Astrocyte (in vitro differentiated cells and primary cell): ENCODE data around the gene C10orf90. TPM values are rescaled to one million over a fixed set of nuclear protein-coding genes. Genes with fewer than 3 reads are reported as not detected.

ENCODE experiments used
- DNase-seq: peaks from one replicate; pipeline ENCODE4 v3.0.0-alpha.2; 2010; ENCODE audit warnings: low read depth
- FAIRE-seq: peaks from 2 replicates; lab custom pipeline; 2011; peaks lifted over from hg19 to GRCh38; lab: Jason Lieb, UNC
- H2AFZ ChIP-seq: 2 replicates; pipeline ENCODE4 v1.6.0; 2012; ENCODE audit warnings: low read depth, low read length, inconsistent platforms
- H3K27ac ChIP-seq: 2 replicates; pipeline ENCODE4 v1.5.1; 2011; ENCODE audit warnings: low read depth, low read length, inconsistent platforms
- H3K27me3 ChIP-seq: 2 replicates; pipeline ENCODE4 v1.6.0; 2011; ENCODE audit warnings: low read length, inconsistent platforms; ENCODE audit not compliant: insufficient read depth
- H3K36me3 ChIP-seq: 2 replicates; pipeline ENCODE4 v1.5.1; 2011; ENCODE audit warnings: low read length, inconsistent platforms; ENCODE audit not compliant: insufficient read depth
- H3K4me1 ChIP-seq: 2 replicates; pipeline ENCODE4 v1.5.1; 2011; ENCODE audit warnings: low read length, inconsistent platforms; ENCODE audit not compliant: insufficient read depth
- H3K4me2 ChIP-seq: 2 replicates; pipeline ENCODE4 v1.6.0; 2012; ENCODE audit warnings: low read length, inconsistent platforms
- H3K4me3 ChIP-seq: 2 replicates; pipeline ENCODE4 v1.5.1; 2011; ENCODE audit warnings: low read depth, mild to moderate bottlenecking, low read length, inconsistent platforms; ENCODE audit not compliant: insufficient read depth
- H3K79me2 ChIP-seq: 2 replicates; pipeline ENCODE4 v1.6.0; 2012; ENCODE audit warnings: mild to moderate bottlenecking, low read length, inconsistent platforms; ENCODE audit not compliant: insufficient read depth
- H3K9ac ChIP-seq: 2 replicates; pipeline ENCODE4 v1.6.0; 2012; ENCODE audit warnings: mild to moderate bottlenecking, low read length, inconsistent platforms
- H3K9me3 ChIP-seq: 2 replicates; pipeline ENCODE4 v1.5.1; 2012; ENCODE audit warnings: low read depth, mild to moderate bottlenecking, low read length, inconsistent platforms; ENCODE audit not compliant: insufficient read depth
- H4K20me1 ChIP-seq: 2 replicates; pipeline ENCODE4 v1.6.0; 2012; ENCODE audit warnings: low read length, inconsistent platforms; ENCODE audit not compliant: insufficient read depth
- H3K27ac Mint-ChIP-seq: one replicate; pipeline ENCODE4 v1.8.0; 2021; ENCODE audit warnings: mild to moderate bottlenecking, mixed read lengths; ENCODE audit not compliant: unreplicated experiment
- H3K27me3 Mint-ChIP-seq: one replicate; pipeline ENCODE4 v1.8.0; 2021; ENCODE audit warnings: low read depth, mixed read lengths; ENCODE audit not compliant: unreplicated experiment
- H3K36me3 Mint-ChIP-seq: one replicate; pipeline ENCODE4 v1.8.0; 2021; ENCODE audit warnings: low read depth, mixed read lengths; ENCODE audit not compliant: unreplicated experiment
- H3K4me1 Mint-ChIP-seq: one replicate; pipeline ENCODE4 v1.8.0; 2021; ENCODE audit warnings: low read depth, mixed read lengths; ENCODE audit not compliant: unreplicated experiment
- H3K4me3 Mint-ChIP-seq: one replicate; pipeline ENCODE4 v1.8.0; 2021; ENCODE audit warnings: mild to moderate bottlenecking, moderate library complexity, mixed read lengths; ENCODE audit not compliant: unreplicated experiment
- H3K9me3 Mint-ChIP-seq: one replicate; pipeline ENCODE4 v1.8.0; 2021; ENCODE audit warnings: mild to moderate bottlenecking, mixed read lengths; ENCODE audit not compliant: unreplicated experiment
- CTCF ChIP-seq: IDR thresholded peaks from 2 replicates; pipeline ENCODE4 v1.5.1; 2011; ENCODE audit warnings: low read depth, mild to moderate bottlenecking, inconsistent platforms, low read length, moderate library complexity; ENCODE audit not compliant: insufficient read depth
- EZH2 ChIP-seq: IDR thresholded peaks from 2 replicates; pipeline ENCODE4 v1.6.1; 2012; ENCODE audit warnings: mild to moderate bottlenecking, low read length, inconsistent platforms; ENCODE audit not compliant: insufficient read depth
- total RNA-seq: library from RNA; stranded (reverse); gene quantifications from 2 replicates; pipeline ENCODE4 v1.2.1, GENCODE V29; 2021

The C10orf90 gene
- total RNA-seq, 1 donor from 2014 or later, result not detected

- FAIRE-seq (no peak), DNase-seq (no peak)
- Histone ChIP-seq H4K20me1 (no peaks in the 10 kb centered on the region), H3K27me3 (no peaks in the 10 kb centered on the region), H3K27ac (no peak overlapping the region), H3K9ac (no peak overlapping the region), H2AFZ (no peak overlapping the region), H3K9me3 (no peaks in the 10 kb centered on the region), H3K36me3 (no peaks in the 10 kb centered on the region), H3K4me2 (no peak overlapping the region), H3K4me1 (peaks cover 6% of the 10 kb centered on the region), H3K79me2 (no peaks in the 10 kb centered on the region), H3K4me3 (no peak overlapping the region)
- peaks cover 8% of the 10 kb centered on the region for H3K4me1 Mint-ChIP-seq
- H3K27ac Mint-ChIP-seq, result no peak overlapping the region
- H3K4me3 Mint-ChIP-seq, result no peak overlapping the region
- no peaks in the 10 kb centered on the region for H3K36me3 Mint-ChIP-seq
- peaks cover 3% of the 10 kb centered on the region for H3K9me3 Mint-ChIP-seq
- TF ChIP-seq EZH2 (no peak), CTCF (no peak)
- peaks cover 2% of the 10 kb centered on the region for H3K27me3 Mint-ChIP-seq
Observed at GRCh38 chr10:126431816-126432215, 238.7 kb downstream of the C10orf90 start.

GRCh38 chr10:126430512-126430911 is 240.0 kb downstream of the C10orf90 start:
- Histone ChIP-seq H3K4me2 (no peak overlapping the region), H3K27ac (no peak overlapping the region), H3K9me3 (no peaks in the 10 kb centered on the region), H3K27me3 (no peaks in the 10 kb centered on the region), H2AFZ (no peak overlapping the region), H3K4me1 (peaks cover 6% of the 10 kb centered on the region), H4K20me1 (no peaks in the 10 kb centered on the region), H3K36me3 (no peaks in the 10 kb centered on the region), H3K9ac (no peak overlapping the region), H3K4me3 (no peak overlapping the region), H3K79me2 (no peaks in the 10 kb centered on the region)
- no peak for TF ChIP-seq EZH2
- TF ChIP-seq CTCF, result no peak
- FAIRE-seq (no peak), DNase-seq (no peak)
- Mint-ChIP-seq H3K27me3 (peaks cover 2% of the 10 kb centered on the region), H3K4me1 (peaks cover 9% of the 10 kb centered on the region), H3K9me3 (peaks cover 3% of the 10 kb centered on the region), H3K36me3 (no peaks in the 10 kb centered on the region), H3K4me3 (no peak overlapping the region), H3K27ac (no peak overlapping the region)

- peaks cover 2% of the 10 kb centered on the region for H3K36me3 Mint-ChIP-seq
- no peak overlapping the region for H3K4me3 Mint-ChIP-seq
- Histone ChIP-seq H3K4me2 (no peak overlapping the region), H3K4me3 (no peak overlapping the region), H3K36me3 (no peaks in the 10 kb centered on the region), H4K20me1 (no peaks in the 10 kb centered on the region), H3K27ac (no peak overlapping the region), H3K27me3 (no peaks in the 10 kb centered on the region), H3K79me2 (no peaks in the 10 kb centered on the region), H3K9me3 (peaks cover 5% of the 10 kb centered on the region), H3K9ac (no peak overlapping the region), H2AFZ (no peak overlapping the region), H3K4me1 (peaks cover 6% of the 10 kb centered on the region)
- H3K27me3 Mint-ChIP-seq, result peaks cover 2% of the 10 kb centered on the region
- peaks cover 11% of the 10 kb centered on the region for H3K4me1 Mint-ChIP-seq
- H3K9me3 Mint-ChIP-seq, result peaks cover 4% of the 10 kb centered on the region
- no peak overlapping the region for H3K27ac Mint-ChIP-seq
- FAIRE-seq, result no peak
- DNase-seq, result no peak
- TF ChIP-seq EZH2 (no peak), CTCF (no peak)
Observed at GRCh38 chr10:126429275-126429674, 241.2 kb downstream of the C10orf90 start.
